Measurements from ENCODE around the gene EIF4B. TPM values are rescaled to one million over a fixed set of nuclear protein-coding genes. Genes with fewer than 3 reads are reported as not detected.
A peak's percentile ranks its signal among the peaks of the same experiment; 100 is the strongest.

The EIF4B gene
- total RNA-seq, 2 donors from 2014 or later = 596 to 655 TPM

- no peak overlapping the region for H3K9ac ChIP-seq (ENCODE audit: extremely low read depth, low read length, poor library complexity, severe bottlenecking)
- Mint-ChIP-seq H3K27me3 (ENCODE audit: insufficient read depth) (peaks cover 19% of the 10 kb centered on the region), H3K36me3 (ENCODE audit: low read depth) (no peaks in the 10 kb centered on the region), H3K9me3 (no peaks in the 10 kb centered on the region), H3K27ac (no peak overlapping the region), H3K4me1 (peaks cover 10% of the 10 kb centered on the region), H3K4me3 (no peak overlapping the region)
- H3K4me1 ChIP-seq (ENCODE audit: control insufficient read depth, insufficient read depth, low read length) = no peaks in the 10 kb centered on the region
- H3K27ac ChIP-seq (ENCODE audit: low read depth, low read length) = no peak overlapping the region
- peaks cover 11% of the 10 kb centered on the region for H3K36me3 ChIP-seq (ENCODE audit: control insufficient read depth, insufficient read depth, low read length)
- no peak for TF ChIP-seq CTCF (conservative IDR thresholded peaks at IDR 0.05)
- WGBS, 2 experiments (ENCODE audit: insufficient coverage in 1 of 2, insufficient read length in 1 of 2) = 95 to 96% methylated on average over 12 to 13 of the region's 13 CpGs
- DNase-seq = peak; percentile 47
- no peaks in the 10 kb centered on the region for H3K27me3 ChIP-seq (ENCODE audit: control insufficient read depth, insufficient read depth, low read length, poor library complexity, severe bottlenecking)
- no peaks in the 10 kb centered on the region for H3K9me3 ChIP-seq (ENCODE audit: control insufficient read depth, low read length)
- no peak overlapping the region for H3K4me3 ChIP-seq (ENCODE audit: low read length)
Measured at GRCh38 chr12:53057816-53058500, 51.7 kb downstream of the EIF4B start.

GRCh38 chr12:53058674-53059433 lies 52.6 kb downstream of the EIF4B start:
- Mint-ChIP-seq H3K9me3 (no peaks in the 10 kb centered on the region), H3K27ac (no peak overlapping the region), H3K36me3 (ENCODE audit: low read depth) (peaks cover 3% of the 10 kb centered on the region), H3K4me3 (no peak overlapping the region), H3K27me3 (ENCODE audit: insufficient read depth) (peaks cover 19% of the 10 kb centered on the region), H3K4me1 (peaks cover 7% of the 10 kb centered on the region)
- Histone ChIP-seq H3K27ac (ENCODE audit: low read depth, low read length) (no peak overlapping the region), H3K27me3 (ENCODE audit: control insufficient read depth, insufficient read depth, low read length, poor library complexity, severe bottlenecking) (no peaks in the 10 kb centered on the region), H3K9ac (ENCODE audit: extremely low read depth, low read length, poor library complexity, severe bottlenecking) (no peak overlapping the region), H3K4me3 (ENCODE audit: low read length) (no peak overlapping the region), H3K36me3 (ENCODE audit: control insufficient read depth, insufficient read depth, low read length) (peaks cover 11% of the 10 kb centered on the region), H3K9me3 (ENCODE audit: control insufficient read depth, low read length) (no peaks in the 10 kb centered on the region), H3K4me1 (ENCODE audit: control insufficient read depth, insufficient read depth, low read length) (no peaks in the 10 kb centered on the region)
- peak; percentile 55 for DNase-seq
- WGBS, 2 experiments (ENCODE audit: insufficient coverage in 1 of 2, insufficient read length in 1 of 2) = 90 to 91% methylated on average over 14 to 35 of the region's 35 CpGs
- TF ChIP-seq CTCF (conservative IDR thresholded peaks at IDR 0.05) = no peak

- H3K27ac Mint-ChIP-seq = no peak overlapping the region
- peaks cover 19% of the 10 kb centered on the region for H3K27me3 Mint-ChIP-seq (ENCODE audit: insufficient read depth)
- H3K4me3 Mint-ChIP-seq = no peak overlapping the region
- H3K9ac ChIP-seq (ENCODE audit: extremely low read depth, low read length, poor library complexity, severe bottlenecking) = no peak overlapping the region
- H3K27me3 ChIP-seq (ENCODE audit: control insufficient read depth, insufficient read depth, low read length, poor library complexity, severe bottlenecking) = no peaks in the 10 kb centered on the region
- no peaks in the 10 kb centered on the region for H3K4me1 ChIP-seq (ENCODE audit: control insufficient read depth, insufficient read depth, low read length)
- H3K36me3 Mint-ChIP-seq (ENCODE audit: low read depth) = peaks cover 7% of the 10 kb centered on the region
- peaks cover 7% of the 10 kb centered on the region for H3K4me1 Mint-ChIP-seq
- H3K4me3 ChIP-seq (ENCODE audit: low read length) = no peak overlapping the region
- no peak overlapping the region for H3K27ac ChIP-seq (ENCODE audit: low read depth, low read length)
- no peaks in the 10 kb centered on the region for H3K9me3 Mint-ChIP-seq
- no peaks in the 10 kb centered on the region for H3K9me3 ChIP-seq (ENCODE audit: control insufficient read depth, low read length)
- WGBS, 2 experiments (ENCODE audit: insufficient coverage in 1 of 2, insufficient read length in 1 of 2) = 94 to 96% methylated on average over 12 to 24 of the region's 24 CpGs
- no peak for TF ChIP-seq CTCF (conservative IDR thresholded peaks at IDR 0.05)
- no peak for DNase-seq
- peaks cover 11% of the 10 kb centered on the region for H3K36me3 ChIP-seq (ENCODE audit: control insufficient read depth, insufficient read depth, low read length)
Measured at GRCh38 chr12:53059434-53060063, 53.3 kb downstream of the EIF4B start.

Data from endodermal cell (in vitro differentiated cells).